ENCODE results near the gene NPDC1.

The NPDC1 gene

GRCh38 chr9:137019891-137020683, 25.9 kb downstream of the NPDC1 start:
- TF ChIP-seq TAF1 (IDR thresholded peaks at IDR 0.05; ENCODE audit: borderline replicate concordance, low read depth, low read length): no peak
- TF ChIP-seq POLR2A (IDR thresholded peaks at IDR 0.05; ENCODE audit: low read depth, low read length): no peak
- TF ChIP-seq POLR2AphosphoS5 (IDR thresholded peaks at IDR 0.05; ENCODE audit: low read depth, low read length): no peak
- DNase-seq (ENCODE audit: insufficient read length) (no peak), FAIRE-seq (no peak)

- TF ChIP-seq TAF1 (IDR thresholded peaks at IDR 0.05; ENCODE audit: borderline replicate concordance, low read depth, low read length): no peak
- no peak for TF ChIP-seq POLR2AphosphoS5 (IDR thresholded peaks at IDR 0.05; ENCODE audit: low read depth, low read length)
- no peak for TF ChIP-seq POLR2A (IDR thresholded peaks at IDR 0.05; ENCODE audit: low read depth, low read length)
- FAIRE-seq (no peak), DNase-seq (ENCODE audit: insufficient read length) (no peak)
Measured at GRCh38 chr9:137018761-137019559, 27.0 kb downstream of the NPDC1 start.

- DNase-seq (ENCODE audit: insufficient read length): no peak
- FAIRE-seq: no peak
- TF ChIP-seq POLR2AphosphoS5 (IDR thresholded peaks at IDR 0.05; ENCODE audit: low read depth, low read length) (no peak), TAF1 (IDR thresholded peaks at IDR 0.05; ENCODE audit: borderline replicate concordance, low read depth, low read length) (no peak), POLR2A (IDR thresholded peaks at IDR 0.05; ENCODE audit: low read depth, low read length) (no peak)
Measured at GRCh38 chr9:137017791-137018497, 28.0 kb downstream of the NPDC1 start.

- TF ChIP-seq POLR2AphosphoS5 (IDR thresholded peaks at IDR 0.05; ENCODE audit: low read depth, low read length): no peak
- no peak for TF ChIP-seq POLR2A (IDR thresholded peaks at IDR 0.05; ENCODE audit: low read depth, low read length)
- no peak for TF ChIP-seq TAF1 (IDR thresholded peaks at IDR 0.05; ENCODE audit: borderline replicate concordance, low read depth, low read length)
- no peak for DNase-seq (ENCODE audit: insufficient read length)
- no peak for FAIRE-seq
Measured at GRCh38 chr9:137017071-137017470, 28.9 kb downstream of the NPDC1 start.

GRCh38 chr9:137016436-137016835, 29.5 kb downstream of the NPDC1 start:
- TF ChIP-seq TAF1 (IDR thresholded peaks at IDR 0.05; ENCODE audit: borderline replicate concordance, low read depth, low read length): no peak
- no peak for TF ChIP-seq POLR2A (IDR thresholded peaks at IDR 0.05; ENCODE audit: low read depth, low read length)
- TF ChIP-seq POLR2AphosphoS5 (IDR thresholded peaks at IDR 0.05; ENCODE audit: low read depth, low read length): no peak
- FAIRE-seq (no peak), DNase-seq (ENCODE audit: insufficient read length) (no peak)

GRCh38 chr9:137015976-137016375, 30.0 kb downstream of the NPDC1 start:
- FAIRE-seq: no peak
- no peak for TF ChIP-seq TAF1 (IDR thresholded peaks at IDR 0.05; ENCODE audit: borderline replicate concordance, low read depth, low read length)
- no peak for TF ChIP-seq POLR2AphosphoS5 (IDR thresholded peaks at IDR 0.05; ENCODE audit: low read depth, low read length)
- TF ChIP-seq POLR2A (IDR thresholded peaks at IDR 0.05; ENCODE audit: low read depth, low read length): no peak
- DNase-seq (ENCODE audit: insufficient read length): no peak

- TF ChIP-seq POLR2AphosphoS5 (IDR thresholded peaks at IDR 0.05; ENCODE audit: low read depth, low read length): no peak
- no peak for FAIRE-seq
Measured at GRCh38 chr9:137015540-137015930, 30.4 kb downstream of the NPDC1 start.

GRCh38 chr9:137014776-137015539, 31.0 kb downstream of the NPDC1 start:
- no peak for FAIRE-seq
- TF ChIP-seq TAF1 (IDR thresholded peaks at IDR 0.05; ENCODE audit: borderline replicate concordance, low read depth, low read length) (no peak), POLR2AphosphoS5 (IDR thresholded peaks at IDR 0.05; ENCODE audit: low read depth, low read length) (no peak), POLR2A (IDR thresholded peaks at IDR 0.05; ENCODE audit: low read depth, low read length) (no peak)
- DNase-seq (ENCODE audit: insufficient read length): no peak

More at GRCh38 chr9:137015540-137015930, 30.4 kb downstream of the NPDC1 start:
- no peak for DNase-seq (ENCODE audit: insufficient read length)

GRCh38 chr9:137014166-137014565, 31.8 kb downstream of the NPDC1 start:
- FAIRE-seq (no peak), DNase-seq (ENCODE audit: insufficient read length) (no peak)
- TF ChIP-seq TAF1 (IDR thresholded peaks at IDR 0.05; ENCODE audit: borderline replicate concordance, low read depth, low read length): no peak
- no peak for TF ChIP-seq POLR2A (IDR thresholded peaks at IDR 0.05; ENCODE audit: low read depth, low read length)
- no peak for TF ChIP-seq POLR2AphosphoS5 (IDR thresholded peaks at IDR 0.05; ENCODE audit: low read depth, low read length)

GRCh38 chr9:137013571-137013940, 32.4 kb downstream of the NPDC1 start:
- DNase-seq (ENCODE audit: insufficient read length) (no peak), FAIRE-seq (no peak)
- TF ChIP-seq TAF1 (IDR thresholded peaks at IDR 0.05; ENCODE audit: borderline replicate concordance, low read depth, low read length): no peak
- no peak for TF ChIP-seq POLR2A (IDR thresholded peaks at IDR 0.05; ENCODE audit: low read depth, low read length)
- TF ChIP-seq POLR2AphosphoS5 (IDR thresholded peaks at IDR 0.05; ENCODE audit: low read depth, low read length): no peak
